HG03139 (cell line): ENCODE results near the gene TTC12.

ENCODE experiments used
- ATAC-seq: cut with Tn5 transposase; IDR thresholded peaks from one replicate; pipeline ENCODE4 v1.9.1; 2021; ENCODE audit not compliant: unreplicated experiment

The TTC12 gene

GRCh38 chr11:113324250-113324649 is 9.9 kb downstream of the TTC12 start:
- ATAC-seq, result no peak

- no peak for ATAC-seq
Observed at GRCh38 chr11:113329725-113330124, 15.3 kb downstream of the TTC12 start.

- ATAC-seq, result no peak
Observed at GRCh38 chr11:113331441-113331840, 17.1 kb downstream of the TTC12 start.

- ATAC-seq, result no peak
Observed at GRCh38 chr11:113332023-113332422, 17.6 kb downstream of the TTC12 start.

GRCh38 chr11:113332638-113333329 is 18.4 kb downstream of the TTC12 start:
- ATAC-seq, result no peak

- ATAC-seq, result no peak
Observed at GRCh38 chr11:113334183-113334582, 19.8 kb downstream of the TTC12 start.

GRCh38 chr11:113338730-113339129 is 24.3 kb downstream of the TTC12 start:
- ATAC-seq, result no peak

- ATAC-seq, result no peak
Observed at GRCh38 chr11:113339929-113340589, 25.7 kb downstream of the TTC12 start.

GRCh38 chr11:113341388-113342165 is 27.2 kb downstream of the TTC12 start:
- ATAC-seq, result no peak

GRCh38 chr11:113345978-113346377 is 31.6 kb downstream of the TTC12 start:
- ATAC-seq, result no peak

GRCh38 chr11:113349528-113349927 is 35.1 kb downstream of the TTC12 start:
- no peak for ATAC-seq

GRCh38 chr11:113350336-113351067 is 36.1 kb downstream of the TTC12 start:
- no peak for ATAC-seq

GRCh38 chr11:113351068-113351450 is 36.7 kb downstream of the TTC12 start:
- no peak for ATAC-seq

- no peak for ATAC-seq
Observed at GRCh38 chr11:113351480-113351879, 37.1 kb downstream of the TTC12 start.

GRCh38 chr11:113356203-113356602 is 41.8 kb downstream of the TTC12 start:
- no peak for ATAC-seq

- ATAC-seq, result no peak
Observed at GRCh38 chr11:113363406-113363805, 49.0 kb downstream of the TTC12 start.

- ATAC-seq, result no peak
Observed at GRCh38 chr11:113363996-113364641, 49.7 kb downstream of the TTC12 start.

GRCh38 chr11:113365895-113366294 is 51.5 kb downstream of the TTC12 start:
- no peak for ATAC-seq

- ATAC-seq, result no peak
Observed at GRCh38 chr11:113369411-113369810, 55.0 kb downstream of the TTC12 start.

GRCh38 chr11:113370634-113371033 is 56.3 kb downstream of the TTC12 start:
- no peak for ATAC-seq

GRCh38 chr11:113372309-113372708 is 57.9 kb downstream of the TTC12 start:
- no peak for ATAC-seq
